Loucy (cell line): ENCODE measurements around the gene DLG2.

Experiments
- CTCF ChIP-seq: fragments of 200-600 bp; sonication (generic); conservative IDR thresholded peaks from 2 replicates; pipeline ENCODE4 v1.5.1; 2014; ENCODE audit warnings: mild to moderate bottlenecking, antibody characterized with exemption, low read length
- EZH2phosphoT487 ChIP-seq: fragments of 200-600 bp; IDR thresholded peaks from 2 replicates; pipeline ENCODE4 v1.6.1; 2018; ENCODE audit warnings: antibody characterized with exemption, mild to moderate bottlenecking, moderate library complexity, borderline replicate concordance

- TF ChIP-seq CTCF (no peak), EZH2phosphoT487 (no peak)
These were observed 19.9 kb upstream of the DLG2 start for GRCh38 chr11:85647078-85647477.
